Transverse colon (tissue), 4 donors: ENCODE data around the gene ZC3H14. TPM values are rescaled to one million over a fixed set of nuclear protein-coding genes. Genes with fewer than 3 reads are reported as not detected.

Source experiments
- DNase-seq: peaks from one replicate; pipeline ENCODE4 v3.0.0-alpha.2; 2019
- H3K27ac ChIP-seq, 4 donors: fragments of 200-600 bp; sonication (generic); 2 replicates each; pipeline ENCODE4 v1.5.1; 2016 to 2018; ENCODE audit warnings: inconsistent platforms in 4 of 4
- H3K27me3 ChIP-seq: fragments of 200-600 bp; sonication (generic); 2 replicates; pipeline ENCODE4 v1.5.1; 2017; ENCODE audit warnings: inconsistent platforms
- H3K36me3 ChIP-seq, 4 donors: fragments of 200-600 bp; sonication (generic); 2 replicates each; pipeline ENCODE4 v1.5.1; 2017 to 2019; ENCODE audit warnings: inconsistent platforms in 4 of 4
- H3K4me1 ChIP-seq, 4 donors: fragments of 200-600 bp; sonication (generic); 2 replicates each; pipeline ENCODE4 v1.5.1; 2017 to 2020; ENCODE audit warnings: inconsistent platforms in 4 of 4
- H3K4me3 ChIP-seq, 4 donors: fragments of 200-600 bp; sonication (generic); 1 replicate in 1 of 4; 2 replicates in 3 of 4; pipeline versions ENCODE4 v1.5.1 to v1.6.1; 2017 to 2019; ENCODE audit warnings: inconsistent platforms in 4 of 4
- H3K9me3 ChIP-seq, 2 donors: fragments of 200-600 bp; sonication (generic); 2 replicates each; pipeline ENCODE4 v1.5.1; 2017 to 2019; ENCODE audit warnings: inconsistent platforms in 2 of 2
- EP300 ChIP-seq: sonication (generic); formaldehyde crosslinking; IDR thresholded peaks from one replicate; pipeline ENCODE4 v1.6.1; 2017; ENCODE audit warnings: antibody characterized with exemption, low read depth
- POLR2A ChIP-seq: fragments of 450-650 bp; IDR thresholded peaks from one replicate; pipeline ENCODE4 v1.6.1; 2016; ENCODE audit warnings: antibody characterized with exemption, mild to moderate bottlenecking, moderate library complexity
- POLR2AphosphoS5 ChIP-seq, 3 donors: sonication (generic); formaldehyde crosslinking; IDR thresholded peaks; one replicate each; pipeline ENCODE4 v1.6.1; 2016; ENCODE audit warnings: antibody characterized with exemption in 3 of 3
- WGBS, 2 donors: methylation state at CpG; one replicate each; pipeline ENCODE4 v1.1.5; 2018; ENCODE audit warnings: low coverage in 1 of 2; 5-methylcytosine and 5-hydroxymethylcytosine counted together
- in situ Hi-C, 4 donors: fragments of 200-750 bp; cut with MboI; loops; one replicate each; pipeline versions ENCODE4 v1.15.0 to v1.15.1; 2017; ENCODE audit warnings: low sequenced_read_pairs in 3 of 4, low pct_ligation_motif_present in 1 of 4, low pct_unique_long_range_greater_than_20kb in 1 of 4
- intact Hi-C: fragments of 100-400 bp; cut with DNase I; formaldehyde crosslinking; loops from one replicate; pipeline ENCODE4 v1.15.1; 2023; ENCODE audit warnings: low total_unique reads
- total RNA-seq, 4 donors: library from RNA; depleted of rRNA; stranded (reverse); fragments of >200 nt; gene quantifications; one replicate each; pipeline ENCODE4 v1.1.0, GENCODE V29; 2016
- TF ChIP-seq, protein P1 (sequence below), 5 experiments: fragments of 200-600 bp in 3 of 5; fragments of 450-650 bp in 2 of 5; sonication (generic) in 3 of 5; IDR thresholded peaks; 1 replicate in 2 of 5; 2 replicates in 3 of 5; pipeline ENCODE4 v1.5.1; 2016 to 2017; ENCODE audit warnings: antibody characterized with exemption in 5 of 5, inconsistent platforms in 3 of 5, mild to moderate bottlenecking in 2 of 5, moderate library complexity in 1 of 5

The ZC3H14 gene
- total RNA-seq, 4 donors from 2014 or later, result 29.9 to 103 (median 81.0) TPM

DNA sequence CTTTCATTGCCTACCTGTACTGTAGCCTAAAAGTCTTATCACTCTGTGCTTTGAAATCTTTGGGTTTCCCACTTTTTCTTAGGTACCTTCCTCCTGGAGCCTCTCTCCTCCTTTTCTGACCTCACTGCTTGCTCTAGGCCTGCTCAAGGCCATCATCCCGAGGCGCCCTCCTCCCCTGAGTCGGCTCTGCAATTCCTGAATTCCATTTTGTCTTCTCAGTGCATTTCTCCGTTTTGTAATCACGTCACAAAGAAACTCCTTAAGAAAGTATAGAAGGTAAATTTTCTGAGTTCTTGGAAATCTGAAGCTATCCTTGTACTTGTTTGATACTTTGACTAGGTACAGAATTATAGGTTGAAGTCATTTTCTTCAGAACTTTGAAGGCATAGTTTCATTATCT lies 25.2 kb downstream of the ZC3H14 start:
- Histone ChIP-seq H3K9me3 (no peaks in the 10 kb centered on the region), H3K27me3 (no peaks in the 10 kb centered on the region), H3K4me3 (no peak overlapping the region), H3K4me1 (peaks cover 0 to 10% (median 5%) of the 10 kb centered on the region in 4 donors), H3K27ac (no peak overlapping the region), H3K36me3 (peaks cover 0 to 45% (median 20%) of the 10 kb centered on the region in 4 donors)
- in situ Hi-C loops, result no loop called here
- no peak for TF ChIP-seq POLR2AphosphoS5 (IDR thresholded peaks at IDR 0.05)
- no peak for TF ChIP-seq EP300
- no peak for TF ChIP-seq POLR2A
- TF ChIP-seq, protein P1, sequence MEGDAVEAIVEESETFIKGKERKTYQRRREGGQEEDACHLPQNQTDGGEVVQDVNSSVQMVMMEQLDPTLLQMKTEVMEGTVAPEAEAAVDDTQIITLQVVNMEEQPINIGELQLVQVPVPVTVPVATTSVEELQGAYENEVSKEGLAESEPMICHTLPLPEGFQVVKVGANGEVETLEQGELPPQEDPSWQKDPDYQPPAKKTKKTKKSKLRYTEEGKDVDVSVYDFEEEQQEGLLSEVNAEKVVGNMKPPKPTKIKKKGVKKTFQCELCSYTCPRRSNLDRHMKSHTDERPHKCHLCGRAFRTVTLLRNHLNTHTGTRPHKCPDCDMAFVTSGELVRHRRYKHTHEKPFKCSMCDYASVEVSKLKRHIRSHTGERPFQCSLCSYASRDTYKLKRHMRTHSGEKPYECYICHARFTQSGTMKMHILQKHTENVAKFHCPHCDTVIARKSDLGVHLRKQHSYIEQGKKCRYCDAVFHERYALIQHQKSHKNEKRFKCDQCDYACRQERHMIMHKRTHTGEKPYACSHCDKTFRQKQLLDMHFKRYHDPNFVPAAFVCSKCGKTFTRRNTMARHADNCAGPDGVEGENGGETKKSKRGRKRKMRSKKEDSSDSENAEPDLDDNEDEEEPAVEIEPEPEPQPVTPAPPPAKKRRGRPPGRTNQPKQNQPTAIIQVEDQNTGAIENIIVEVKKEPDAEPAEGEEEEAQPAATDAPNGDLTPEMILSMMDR (IDR thresholded peaks at IDR 0.05), result no peak
- DNase-seq, result no peak
- intact Hi-C loops, result no loop called here
- 94% methylated on average over 5 of the region's 5 CpGs; no CpG with 5 or more reads in 1 of the 2 donors for WGBS, 2 donors

DNA sequence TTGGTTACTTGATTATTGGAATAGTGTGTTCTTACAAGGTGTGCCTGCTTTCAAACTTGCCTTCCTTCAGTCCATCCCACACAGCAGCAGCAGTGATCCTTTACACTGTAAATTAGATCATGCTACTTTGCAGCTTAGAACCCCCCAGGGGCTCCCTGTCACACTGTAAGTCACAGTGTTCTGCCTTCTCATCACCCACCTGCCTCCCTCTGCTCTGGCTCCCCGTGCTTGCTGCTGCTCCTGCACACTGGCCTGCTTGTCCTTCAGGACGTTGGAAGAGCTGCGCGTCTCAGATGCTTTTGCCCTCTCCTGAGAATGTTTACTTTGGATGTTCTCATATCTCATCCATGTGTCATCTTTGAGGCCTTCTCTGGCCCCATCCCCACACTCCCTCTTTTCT lies 27.3 kb downstream of the ZC3H14 start:
- no peak for DNase-seq
- Histone ChIP-seq H3K27ac (no peak overlapping the region), H3K27me3 (no peaks in the 10 kb centered on the region), H3K4me3 (no peak overlapping the region), H3K9me3 (no peaks in the 10 kb centered on the region), H3K4me1 (peaks cover 0 to 10% (median 5%) of the 10 kb centered on the region in 4 donors), H3K36me3 (peaks cover 0 to 44% (median 20%) of the 10 kb centered on the region in 4 donors)
- TF ChIP-seq EP300, result no peak
- TF ChIP-seq POLR2A, result no peak
- no peak for TF ChIP-seq POLR2AphosphoS5 (IDR thresholded peaks at IDR 0.05)
- TF ChIP-seq, protein P1 (IDR thresholded peaks at IDR 0.05), result no peak
- in situ Hi-C loops (no loop called here), intact Hi-C loops (no loop called here)
- 50 to 64% methylated on average over 3 to 4 of the region's 4 CpGs for WGBS, 2 donors

DNA sequence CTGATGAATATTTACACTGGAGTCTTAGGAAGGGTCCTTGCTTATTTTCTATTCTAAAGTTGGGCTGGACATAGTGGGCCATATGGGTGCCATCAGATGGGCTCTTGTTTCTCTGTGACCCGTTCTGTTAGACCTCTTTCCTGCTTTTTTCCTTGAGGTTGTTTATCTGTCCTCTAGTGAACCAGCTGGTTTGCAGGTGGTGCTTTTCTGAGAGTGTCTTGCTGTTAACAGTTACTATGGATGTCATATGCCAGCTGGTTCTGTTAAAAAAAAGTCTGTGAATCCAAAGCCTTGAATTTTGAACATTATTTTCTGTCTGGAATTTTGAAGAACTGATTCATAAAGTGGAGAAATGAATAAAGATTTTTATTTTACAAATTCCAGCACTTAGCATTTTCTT lies 29.2 kb downstream of the ZC3H14 start:
- Histone ChIP-seq H3K27me3 (no peaks in the 10 kb centered on the region), H3K4me3 (no peak overlapping the region), H3K9me3 (no peaks in the 10 kb centered on the region), H3K36me3 (peaks cover 0 to 43% (median 19%) of the 10 kb centered on the region in 4 donors), H3K4me1 (peaks cover 0 to 10% (median 5%) of the 10 kb centered on the region in 4 donors), H3K27ac (no peak overlapping the region)
- 11 to 56% methylated on average over 1 of the region's 1 CpG for WGBS, 2 donors
- no peak for TF ChIP-seq POLR2AphosphoS5 (IDR thresholded peaks at IDR 0.05)
- intact Hi-C loops, result no loop called here
- in situ Hi-C loops, result no loop called here
- DNase-seq, result no peak

DNA sequence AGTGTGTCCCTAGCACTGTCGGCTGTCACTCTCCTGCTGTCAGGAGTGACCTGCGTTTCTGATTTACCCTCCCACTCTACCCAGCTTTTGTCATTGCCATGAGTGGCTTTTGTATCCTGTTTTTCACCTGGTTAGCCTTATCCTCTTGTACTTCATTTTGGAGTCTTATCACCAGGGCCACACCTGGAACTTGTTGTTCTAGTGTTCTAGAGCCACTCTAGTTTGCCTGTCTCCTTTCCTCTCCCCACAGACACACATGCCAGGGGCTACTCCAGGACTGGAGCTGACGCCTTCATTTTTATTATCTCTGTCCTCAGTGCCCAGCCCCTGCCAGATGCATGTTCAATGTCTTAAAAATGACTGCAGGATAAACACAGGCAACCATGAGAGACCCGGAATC lies 34.2 kb downstream of the ZC3H14 start:
- intact Hi-C loops, result no loop called here
- Histone ChIP-seq H3K9me3 (no peaks in the 10 kb centered on the region), H3K4me1 (no peaks in the 10 kb centered on the region), H3K36me3 (peaks cover 0 to 68% (median 30%) of the 10 kb centered on the region in 4 donors), H3K27ac (no peak overlapping the region), H3K27me3 (no peaks in the 10 kb centered on the region), H3K4me3 (no peak overlapping the region)
- no peak for DNase-seq
- 83 to 93% methylated on average over 2 to 4 of the region's 4 CpGs for WGBS, 2 donors
- TF ChIP-seq, protein P1 (IDR thresholded peaks at IDR 0.05), result no peak
- TF ChIP-seq POLR2A, result no peak
- no peak for TF ChIP-seq POLR2AphosphoS5 (IDR thresholded peaks at IDR 0.05)
- TF ChIP-seq EP300, result no peak
- in situ Hi-C loops, result no loop called here

DNA sequence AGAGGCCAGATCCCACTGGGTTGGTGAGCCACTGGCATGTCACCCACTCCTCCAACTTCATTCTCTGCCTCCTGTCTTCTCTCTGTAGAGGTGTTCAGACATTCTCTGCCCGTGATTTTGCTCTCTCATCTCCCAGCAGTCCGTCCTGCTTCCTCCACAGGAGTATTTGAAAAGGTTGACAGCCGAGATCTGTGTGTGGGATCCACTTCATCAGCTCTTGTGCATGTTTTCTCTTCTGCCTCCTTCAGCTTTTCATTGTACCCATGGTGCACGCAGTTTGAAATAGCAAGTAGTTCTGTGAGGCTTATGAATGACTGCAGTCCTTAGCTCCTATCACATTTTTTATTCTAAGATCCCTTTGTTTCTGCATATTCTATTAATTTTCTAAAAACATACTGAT lies 34.8 kb downstream of the ZC3H14 start:
- in situ Hi-C loops (no loop called here), intact Hi-C loops (no loop called here)
- H3K4me3 ChIP-seq, result no peak overlapping the region
- WGBS, 2 donors, result 96% methylated on average over 4 of the region's 4 CpGs
- TF ChIP-seq EP300, result no peak
- TF ChIP-seq POLR2AphosphoS5 (IDR thresholded peaks at IDR 0.05), result no peak
- H3K27ac ChIP-seq, result no peak overlapping the region
- no peak for DNase-seq
- H3K4me1 ChIP-seq, result no peaks in the 10 kb centered on the region
- H3K36me3 ChIP-seq, result peaks cover 0 to 73% (median 33%) of the 10 kb centered on the region in 4 donors
- no peaks in the 10 kb centered on the region for H3K9me3 ChIP-seq
- no peaks in the 10 kb centered on the region for H3K27me3 ChIP-seq
